Stimulated activated CD4-positive, alpha-beta T cell treated with anti-CD3 and anti-CD28 coated beads, TNF-alpha, amount 100 ng/mL, for 24 hours (primary cell): ENCODE data around the gene PDE12.
A peak's percentile ranks its signal among the peaks of the same experiment; 100 is the strongest.
"Not testable (repeated sequence)": the region's sequence is repeated elsewhere in the genome, so short reads cannot be mapped to it uniquely, and the experiment has no call there.

ENCODE experiments used
- DNase-seq, 3 experiments: peaks; one replicate each; pipeline ENCODE4 v3.0.0-alpha.2; 2020; ENCODE audit warnings: low read depth in 3 of 3

PDE12 gene

GRCh38 chr3:57583544-57583943 lies 27.5 kb downstream of the PDE12 start:
- DNase-seq, result no peak

GRCh38 chr3:57586778-57587177 lies 30.7 kb downstream of the PDE12 start:
- DNase-seq, result no peak

GRCh38 chr3:57587905-57588304 lies 31.8 kb downstream of the PDE12 start:
- DNase-seq, result no peak

- DNase-seq, result no peak
Measured at GRCh38 chr3:57592306-57592705, 36.2 kb downstream of the PDE12 start.

GRCh38 chr3:57594144-57594543 lies 38.1 kb downstream of the PDE12 start:
- DNase-seq, result no peak

GRCh38 chr3:57594576-57594975 lies 38.5 kb downstream of the PDE12 start:
- no peak for DNase-seq

- DNase-seq, result peak; percentile 22 to 57 (median 25)
Measured at GRCh38 chr3:57596495-57597126, 40.5 kb downstream of the PDE12 start.

- DNase-seq, result peak; percentile 98 to 99 (median 99)
Measured at GRCh38 chr3:57597127-57597923, 41.3 kb downstream of the PDE12 start, which contains the start of gene ARF4. Gene ARF4 (minus strand): TSS chr3:57597344. CDS start chr3:57597140, 204 bp downstream.

GRCh38 chr3:57598765-57599360 lies 42.8 kb downstream of the PDE12 start:
- no peak for DNase-seq

- DNase-seq, result no peak
Measured at GRCh38 chr3:57600195-57600594, 44.1 kb downstream of the PDE12 start.

GRCh38 chr3:57604971-57605370 lies 48.9 kb downstream of the PDE12 start:
- no peak for DNase-seq

GRCh38 chr3:57605683-57606082 lies 49.6 kb downstream of the PDE12 start:
- DNase-seq, result no peak

- not testable (repeated sequence) for DNase-seq
Measured at GRCh38 chr3:57611870-57612269, 55.8 kb downstream of the PDE12 start.

GRCh38 chr3:57616233-57616632 lies 60.2 kb downstream of the PDE12 start:
- no peak for DNase-seq
